Stimulated activated CD4-positive, alpha-beta T cell treated with anti-CD3 and anti-CD28 coated beads, Interleukin-1b, Interleukin-23, amount 100 ng/mL, for 4 hours (primary cell): ENCODE data around the gene PAQR6.

Source experiments
- DNase-seq, 2 donors: peaks; one replicate each; pipeline ENCODE4 v3.0.0-alpha.2; 2020; ENCODE audit warnings: low read depth in 2 of 2

The PAQR6 gene

DNA sequence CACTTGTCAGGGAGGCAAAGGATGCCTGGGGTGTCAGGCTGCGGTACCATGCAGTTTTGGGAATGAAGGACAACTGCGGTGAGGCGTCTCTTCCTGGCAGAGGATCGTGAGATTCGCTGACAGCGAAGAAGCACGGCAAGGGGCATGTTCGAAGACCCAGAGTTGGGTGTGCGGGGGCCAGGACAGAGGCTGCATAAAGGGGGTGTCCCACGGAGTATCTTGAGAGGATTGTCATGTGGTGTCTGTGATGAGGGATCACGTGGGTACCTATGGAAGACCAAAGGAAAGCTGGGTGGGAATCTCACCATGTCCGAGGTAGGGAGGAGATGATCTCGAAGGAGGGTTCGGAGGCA is 53.6 kb downstream of the PAQR6 start:
- DNase-seq: no peak

DNA sequence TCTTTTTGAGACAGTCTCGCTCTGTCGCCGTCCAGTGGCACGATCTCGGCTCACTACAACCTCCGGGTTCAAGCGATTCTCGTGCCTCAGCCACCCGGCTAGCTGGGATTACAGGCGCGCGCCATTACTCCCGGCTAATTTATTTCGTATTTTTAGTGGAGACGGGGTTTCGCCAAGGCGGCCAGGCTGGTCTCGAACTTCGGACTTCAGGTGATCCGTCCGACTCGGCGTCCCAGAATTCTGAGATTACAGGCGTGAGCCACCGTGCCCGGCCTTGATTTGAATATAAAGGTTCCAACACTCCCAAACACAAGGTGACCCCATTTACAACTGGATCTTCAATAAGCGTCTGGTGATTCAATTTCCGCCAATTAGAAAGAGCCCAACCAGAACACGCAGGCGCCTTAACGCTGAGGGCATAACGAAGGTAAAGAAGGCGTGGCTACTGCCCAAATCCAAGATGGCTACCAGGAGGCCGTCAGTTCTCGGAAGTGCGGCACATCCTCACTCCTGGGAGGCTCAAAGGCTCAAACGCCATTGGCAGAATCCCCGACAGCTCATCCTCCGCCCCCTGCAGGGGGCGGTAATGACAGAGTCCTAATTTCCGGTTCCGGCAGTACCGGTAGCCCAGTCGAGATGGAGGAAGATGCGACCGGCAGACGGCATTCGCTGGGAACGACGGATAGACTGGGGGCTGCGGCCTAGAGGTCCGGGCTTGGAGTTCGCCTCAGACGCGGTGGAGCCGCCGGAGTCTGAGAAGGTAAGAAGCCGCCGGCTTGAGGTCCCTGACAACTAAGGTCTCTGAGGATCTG is 54.2 kb downstream of the PAQR6 start, which contains the start of gene SLC25A44:
Gene SLC25A44 (plus strand): TSS at position 617 of the 812 bp plus-strand sequence. CDS start 5,744 bp downstream, outside the sequence.
- DNase-seq: peak; percentile 90 to 94
